Mucosa of stomach (tissue), 1 donor: ENCODE results near the gene BID.
"Not testable (repeated sequence)": the region's sequence is repeated elsewhere in the genome, so short reads cannot be mapped to it uniquely, and the experiment has no call there.

Experiments
- H3K27me3 ChIP-seq: one replicate; pipeline ENCODE4 v1.7.0; 2013; ENCODE audit warnings: mild to moderate bottlenecking, low read length; ENCODE audit not compliant: control insufficient read depth, insufficient read depth
- H3K36me3 ChIP-seq: one replicate; pipeline ENCODE4 v1.7.0; 2013; ENCODE audit warnings: low read length; ENCODE audit not compliant: control insufficient read depth, insufficient read depth
- H3K4me1 ChIP-seq: one replicate; pipeline ENCODE4 v1.7.0; 2013; ENCODE audit warnings: mild to moderate bottlenecking, low read length; ENCODE audit not compliant: control insufficient read depth, insufficient read depth
- H3K4me3 ChIP-seq: one replicate; pipeline ENCODE4 v1.7.0; 2013; ENCODE audit warnings: low read length
- H3K9ac ChIP-seq: one replicate; pipeline ENCODE4 v1.7.0; 2013; ENCODE audit warnings: mild to moderate bottlenecking, low read length, moderate library complexity
- H3K9me3 ChIP-seq: one replicate; pipeline ENCODE4 v1.7.0; 2013; ENCODE audit warnings: mild to moderate bottlenecking, low read length, moderate library complexity; ENCODE audit not compliant: control insufficient read depth
- donor health status: Pancreatic carcinoma.

The BID gene

DNA sequence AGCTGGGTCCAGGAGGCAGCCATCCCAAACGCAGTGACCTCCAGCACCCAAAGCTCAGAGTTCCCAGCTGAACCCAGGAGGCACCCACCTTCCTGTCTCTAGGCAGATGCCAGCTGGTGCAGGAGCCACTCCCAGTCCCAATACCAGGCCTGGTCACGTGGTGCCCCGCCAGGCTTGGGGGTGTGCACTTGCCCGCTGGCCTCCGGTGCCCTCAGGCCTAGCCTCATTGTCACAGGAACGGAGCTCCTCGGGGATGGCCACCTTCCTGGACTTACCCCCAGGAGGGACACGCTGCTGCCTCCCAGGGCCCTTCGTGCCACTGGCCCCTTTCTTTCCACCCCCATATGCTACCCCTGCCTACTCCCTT, 4.6 kb downstream of the BID start:
- Histone ChIP-seq H3K36me3 (no peaks in the 10 kb centered on the region), H3K9ac (no peak overlapping the region), H3K4me1 (peaks cover 23% of the 10 kb centered on the region), H3K9me3 (no peaks in the 10 kb centered on the region), H3K27me3 (no peaks in the 10 kb centered on the region), H3K4me3 (no peak overlapping the region)

DNA sequence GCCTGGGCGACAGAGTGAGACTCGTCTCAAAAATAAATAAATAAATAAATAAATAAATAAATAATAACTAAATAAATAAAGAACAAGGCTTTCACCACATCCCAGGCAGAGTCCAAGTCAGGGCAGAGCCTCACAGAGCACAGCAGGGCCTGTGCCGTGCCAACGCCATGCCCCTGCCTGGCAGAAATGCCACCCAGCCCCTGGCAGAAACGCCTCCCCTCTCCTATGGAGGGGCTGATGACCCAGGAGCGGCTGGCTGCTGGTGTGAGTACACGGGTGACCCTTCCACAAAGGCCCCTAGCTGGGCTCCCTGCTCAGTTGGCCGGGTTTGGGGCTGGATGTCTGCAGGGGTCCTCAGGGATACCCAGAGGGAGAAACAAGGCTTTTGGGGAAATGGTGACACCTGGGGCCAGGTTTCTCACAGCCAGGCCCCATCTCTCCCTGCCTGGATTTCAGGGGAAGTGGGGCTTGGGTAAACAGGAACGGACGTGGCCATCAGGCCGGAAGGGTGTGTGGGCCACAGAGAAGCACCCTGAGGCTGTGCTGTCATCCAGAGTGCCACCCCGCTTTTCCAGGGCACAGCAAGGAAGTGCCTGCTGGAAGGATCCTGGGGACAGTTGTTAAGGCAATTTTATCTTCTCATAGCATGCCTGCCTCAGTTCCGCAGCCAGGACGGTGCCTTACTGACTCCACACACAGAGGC, 5.1 kb downstream of the BID start:
- Histone ChIP-seq H3K9ac (no peak overlapping the region), H3K36me3 (no peaks in the 10 kb centered on the region), H3K27me3 (no peaks in the 10 kb centered on the region), H3K4me3 (no peak overlapping the region), H3K9me3 (no peaks in the 10 kb centered on the region), H3K4me1 (peaks cover 20% of the 10 kb centered on the region)

DNA sequence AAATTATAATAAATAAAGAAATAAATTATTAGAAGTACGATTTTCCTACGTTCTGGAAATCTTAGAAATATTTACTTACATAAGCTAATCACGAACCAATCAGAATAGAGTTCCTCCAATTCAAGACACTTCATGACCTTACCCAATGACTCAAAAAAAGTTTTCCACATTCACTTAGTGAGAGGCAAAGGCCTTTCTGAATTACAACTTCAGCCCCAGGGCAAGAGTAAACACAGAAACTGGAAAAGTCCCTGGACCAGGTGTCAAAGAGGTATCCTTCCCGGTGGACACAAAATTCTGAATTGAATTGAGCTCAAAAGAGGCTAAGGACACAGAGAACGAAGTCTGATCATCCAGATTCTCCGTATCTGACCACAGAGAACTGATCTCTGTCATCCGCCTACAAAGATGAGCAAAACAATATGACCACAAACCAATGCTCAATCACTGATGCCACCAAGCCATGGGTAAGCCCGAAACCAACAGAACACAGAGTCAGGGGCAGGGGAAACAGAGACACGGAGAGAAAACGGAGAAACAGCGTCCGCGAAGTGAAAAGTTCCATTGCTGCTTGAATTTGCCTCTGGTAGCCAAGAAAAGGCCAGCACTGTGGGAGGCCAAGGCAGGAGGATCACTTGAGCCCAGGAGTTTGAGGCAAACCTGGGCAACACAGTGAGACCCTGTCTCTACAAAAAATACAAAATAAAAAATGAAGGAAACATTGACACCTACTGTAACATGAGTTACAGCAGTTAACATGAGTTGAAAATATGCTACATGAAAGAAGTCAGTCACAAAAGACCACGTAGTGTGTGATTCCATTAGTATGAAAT, 6.8 kb downstream of the BID start:
- H3K9ac ChIP-seq: no peak overlapping the region
- H3K9me3 ChIP-seq: no peaks in the 10 kb centered on the region
- H3K36me3 ChIP-seq: no peaks in the 10 kb centered on the region
- no peak overlapping the region for H3K4me3 ChIP-seq
- H3K27me3 ChIP-seq: no peaks in the 10 kb centered on the region
- H3K4me1 ChIP-seq: peaks cover 9% of the 10 kb centered on the region

DNA sequence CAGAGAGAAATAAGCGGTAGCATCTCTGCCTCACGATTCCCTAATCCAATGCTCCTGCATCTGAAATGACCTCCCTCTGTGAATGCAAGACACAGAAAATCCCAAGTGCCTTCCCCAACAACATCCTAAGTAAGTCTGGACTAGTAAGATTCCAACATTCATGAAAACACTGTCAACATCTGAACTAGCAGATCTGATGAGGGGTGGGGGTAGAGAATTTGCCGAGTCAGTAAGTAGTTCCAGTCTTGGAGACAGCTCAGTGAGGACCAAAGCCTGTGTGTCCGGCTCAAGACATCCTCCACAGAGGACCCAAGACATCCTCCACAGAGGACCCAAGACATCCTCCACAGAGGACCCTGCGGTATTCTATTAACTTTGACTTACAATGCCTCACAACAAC, 9.4 kb downstream of the BID start:
- H3K4me1 ChIP-seq, H3K36me3 ChIP-seq, H3K27me3 ChIP-seq: not testable (repeated sequence)

DNA sequence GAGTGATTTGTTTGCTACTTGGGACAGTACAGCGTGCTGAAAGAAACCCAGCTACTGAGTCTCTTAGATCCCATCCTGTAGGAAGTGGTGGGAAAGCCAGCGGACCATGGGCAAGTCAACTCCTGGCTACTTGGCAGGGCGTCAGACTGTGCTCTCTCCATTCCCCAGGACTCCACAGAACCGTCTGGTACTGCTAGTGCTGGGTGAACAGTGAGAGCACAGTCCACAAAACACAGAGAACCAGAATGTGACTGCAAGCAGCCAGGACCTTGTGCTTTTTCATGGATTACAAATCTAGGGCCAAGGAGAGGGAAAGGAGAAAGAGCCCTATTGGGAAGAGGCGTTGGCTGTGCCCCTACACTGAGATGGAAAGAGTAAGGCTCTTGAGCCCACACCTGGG, 10.2 kb downstream of the BID start:
- no peaks in the 10 kb centered on the region for H3K27me3 ChIP-seq
- no peaks in the 10 kb centered on the region for H3K9me3 ChIP-seq
- no peak overlapping the region for H3K4me3 ChIP-seq
- no peak overlapping the region for H3K9ac ChIP-seq
- no peaks in the 10 kb centered on the region for H3K36me3 ChIP-seq
- H3K4me1 ChIP-seq: no peaks in the 10 kb centered on the region

More for the DNA sequence above, 9.4 kb downstream of the BID start:
- H3K9me3 ChIP-seq, H3K4me3 ChIP-seq, H3K9ac ChIP-seq: not testable (repeated sequence)

DNA sequence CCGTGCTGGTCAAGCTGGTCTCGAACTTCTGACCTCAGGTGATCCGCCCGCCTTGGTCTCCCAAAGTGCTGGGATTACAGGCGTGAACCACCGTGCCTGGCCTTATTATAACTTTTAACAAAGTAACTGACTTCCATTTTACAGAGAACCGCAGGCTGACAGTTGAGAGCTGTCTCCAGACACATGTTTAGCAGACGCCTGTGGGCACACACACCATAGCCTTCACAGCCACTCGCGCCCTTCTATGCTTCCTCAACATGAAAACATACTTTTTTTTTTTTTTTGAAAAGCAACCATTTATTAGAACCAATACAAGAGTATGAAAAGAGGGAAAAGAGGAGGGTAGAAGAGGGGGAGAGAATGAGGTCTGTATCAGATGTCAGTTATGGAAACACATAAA, 10.8 kb downstream of the BID start:
- H3K9me3 ChIP-seq, H3K27me3 ChIP-seq, H3K4me1 ChIP-seq, H3K4me3 ChIP-seq, H3K9ac ChIP-seq, H3K36me3 ChIP-seq: not testable (repeated sequence)

DNA sequence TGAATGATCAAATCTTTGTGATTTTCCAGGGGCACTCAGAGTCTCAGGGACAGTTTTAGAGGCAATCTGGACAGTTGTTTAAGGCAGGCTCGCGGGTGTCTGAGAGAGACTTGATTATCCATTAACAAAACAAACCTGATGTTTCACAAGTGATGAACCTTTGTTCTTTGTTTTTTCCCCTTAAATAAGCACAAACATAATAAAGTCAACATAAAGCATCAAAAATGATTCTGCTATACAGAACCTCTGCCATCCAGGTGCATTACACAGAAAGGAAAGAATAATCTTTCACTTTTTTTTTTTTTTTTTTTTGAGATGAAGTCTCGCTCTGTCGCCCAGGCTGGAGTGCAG, 13.2 kb downstream of the BID start:
- H3K4me3 ChIP-seq: no peak overlapping the region
- no peaks in the 10 kb centered on the region for H3K9me3 ChIP-seq
- H3K9ac ChIP-seq: no peak overlapping the region
- H3K36me3 ChIP-seq: no peaks in the 10 kb centered on the region
- no peaks in the 10 kb centered on the region for H3K4me1 ChIP-seq
- no peaks in the 10 kb centered on the region for H3K27me3 ChIP-seq

DNA sequence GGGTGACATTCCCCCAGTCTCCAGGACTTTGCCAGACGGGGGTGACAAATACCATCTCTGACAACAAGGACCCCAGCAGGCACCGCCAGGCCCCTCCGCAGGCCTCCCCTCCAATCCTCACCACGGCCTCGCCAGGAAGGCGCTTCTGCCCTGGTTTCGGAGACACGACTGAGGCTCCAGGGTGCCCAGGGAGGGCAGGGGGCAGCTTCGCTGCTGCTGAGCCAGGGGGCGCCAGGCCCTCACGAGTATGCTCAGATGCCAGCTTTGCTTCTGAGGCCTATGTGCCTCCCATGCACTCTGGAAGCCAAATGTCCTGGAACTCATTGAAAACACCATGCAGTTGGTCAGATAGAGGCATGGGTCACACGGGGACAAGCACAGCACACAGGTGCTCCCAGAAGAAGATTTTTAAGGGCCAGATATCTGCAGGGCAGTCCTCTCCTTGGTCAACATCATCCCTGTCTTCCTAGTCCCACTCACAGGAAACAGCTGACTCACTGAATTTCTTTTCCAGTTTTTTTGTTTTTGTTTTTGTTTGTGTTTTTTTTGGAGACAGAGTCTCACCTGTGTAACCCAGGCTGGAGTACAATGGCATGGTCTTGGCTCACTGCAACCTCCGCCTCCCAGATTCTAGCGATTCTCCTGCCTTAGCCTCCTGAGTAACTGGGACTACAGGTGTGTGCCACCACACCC, 19.9 kb downstream of the BID start:
- no peaks in the 10 kb centered on the region for H3K9me3 ChIP-seq
- H3K4me3 ChIP-seq: no peak overlapping the region
- no peak overlapping the region for H3K9ac ChIP-seq
- H3K27me3 ChIP-seq: no peaks in the 10 kb centered on the region
- peaks cover 8% of the 10 kb centered on the region for H3K4me1 ChIP-seq
- H3K36me3 ChIP-seq: no peaks in the 10 kb centered on the region

DNA sequence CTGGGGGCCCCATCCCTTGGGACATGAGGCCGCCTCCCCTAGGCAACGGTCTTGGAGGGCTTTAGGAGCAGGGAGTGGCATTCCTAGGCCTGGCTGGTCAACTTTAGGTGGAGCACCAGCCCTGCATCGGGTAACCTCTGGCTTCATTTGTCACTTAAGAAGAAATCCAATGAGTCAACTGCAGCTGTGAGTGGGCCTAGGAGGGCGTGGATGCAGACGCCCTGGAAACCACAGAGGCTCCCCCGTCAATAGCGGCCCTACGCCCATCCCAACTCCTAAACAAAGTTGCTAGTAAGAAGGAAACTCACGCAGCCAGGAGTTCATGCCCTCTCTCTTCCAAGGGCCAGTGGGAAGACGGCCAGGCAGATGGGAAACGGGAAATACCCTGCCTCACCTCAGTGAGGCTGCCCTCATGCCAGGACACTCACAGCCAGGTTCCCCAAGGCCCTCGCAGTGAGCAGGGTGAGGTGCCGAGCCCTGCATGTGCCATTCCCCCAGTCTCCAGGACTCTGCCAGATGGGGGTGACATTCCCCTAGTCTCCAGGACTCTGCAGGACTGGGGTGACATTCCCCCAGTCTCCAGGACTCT, 20.8 kb downstream of the BID start:
- no peak overlapping the region for H3K9ac ChIP-seq
- H3K4me3 ChIP-seq: no peak overlapping the region
- no peaks in the 10 kb centered on the region for H3K27me3 ChIP-seq
- no peaks in the 10 kb centered on the region for H3K9me3 ChIP-seq
- H3K4me1 ChIP-seq: peaks cover 8% of the 10 kb centered on the region
- H3K36me3 ChIP-seq: no peaks in the 10 kb centered on the region

DNA sequence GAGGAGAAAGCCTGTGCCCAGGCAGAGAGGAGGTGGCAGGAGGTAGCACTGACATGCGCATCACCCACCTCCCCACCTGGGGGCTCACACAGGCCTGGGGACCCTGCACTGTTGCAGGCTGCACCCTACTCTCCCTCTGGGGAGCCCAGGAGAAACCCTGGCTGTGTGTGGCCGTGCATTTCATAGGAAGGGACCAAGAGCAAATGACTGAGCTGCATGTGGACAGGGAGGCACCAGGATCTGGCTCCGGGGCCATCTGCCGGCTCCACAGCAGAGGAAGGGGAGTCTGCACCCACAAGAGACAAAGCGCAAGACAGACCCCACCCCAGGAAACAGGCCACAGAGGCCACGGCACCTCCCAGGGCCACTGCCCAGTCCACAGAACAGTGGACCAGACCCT, 22.7 kb downstream of the BID start:
- no peaks in the 10 kb centered on the region for H3K9me3 ChIP-seq
- peaks cover 8% of the 10 kb centered on the region for H3K4me1 ChIP-seq
- no peak overlapping the region for H3K4me3 ChIP-seq
- H3K27me3 ChIP-seq: no peaks in the 10 kb centered on the region
- no peak overlapping the region for H3K9ac ChIP-seq
- no peaks in the 10 kb centered on the region for H3K36me3 ChIP-seq

DNA sequence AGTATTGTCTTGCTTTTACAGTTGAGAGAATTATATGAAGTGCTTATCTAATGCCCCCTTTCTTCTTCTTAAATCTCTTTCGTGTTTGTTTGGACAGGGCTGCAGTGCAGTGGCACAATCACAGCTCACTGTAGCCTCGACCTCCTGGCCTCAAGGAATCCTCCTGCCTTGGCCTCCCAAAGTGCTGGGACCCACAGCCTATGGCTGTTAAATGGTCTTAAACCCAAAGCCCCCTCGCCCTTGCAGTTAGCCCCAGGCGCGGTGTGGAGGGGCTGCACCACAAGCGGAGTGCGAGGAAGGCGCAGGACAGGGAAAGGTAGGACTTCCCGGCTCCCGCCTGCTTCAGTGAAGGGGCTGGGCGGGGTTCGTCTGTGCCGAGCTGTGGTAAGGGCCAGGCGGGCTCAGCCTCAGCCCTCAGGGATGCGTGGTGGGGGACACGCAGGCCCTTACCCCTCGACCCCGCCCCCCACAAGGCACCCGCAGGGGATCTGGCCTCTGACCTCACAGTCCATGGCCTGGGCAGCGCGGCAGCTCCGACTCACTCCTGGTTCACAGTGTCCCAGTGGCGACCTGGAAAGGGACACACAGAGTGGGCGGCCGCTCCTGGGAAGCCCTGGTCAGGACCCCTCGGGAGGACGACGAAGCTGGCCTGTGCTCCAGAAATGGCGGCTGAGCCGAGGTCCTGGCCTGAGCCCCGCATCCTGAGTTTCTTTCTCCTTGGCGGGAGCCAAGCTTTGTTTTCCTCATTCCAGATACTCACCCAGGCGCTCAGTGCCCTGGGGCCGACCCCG, 24.5 kb downstream of the BID start:
- H3K4me1 ChIP-seq: peaks cover 8% of the 10 kb centered on the region
- no peaks in the 10 kb centered on the region for H3K36me3 ChIP-seq
- no peaks in the 10 kb centered on the region for H3K27me3 ChIP-seq
- no peak overlapping the region for H3K9ac ChIP-seq
- no peak overlapping the region for H3K4me3 ChIP-seq
- H3K9me3 ChIP-seq: no peaks in the 10 kb centered on the region
